K562 (cell line): ENCODE measurements around the gene ORMDL2. TPM values are rescaled to one million over a fixed set of nuclear protein-coding genes. Genes with fewer than 3 reads are reported as not detected.

ENCODE experiments used
- ATAC-seq: fragments of 200-7000 bp; cut with Tn5 transposase; 3 replicates; pipeline ENCODE4 v1.9.1; 2020; ENCODE audit warnings: moderate library complexity
- BruUV-seq: library from RNA; stranded (reverse); fragments of 400-500 nt; replicated peaks from 2 replicates; lab custom pipeline; 2021; lab: Mats Ljungman, UMichigan
- CTCF ChIA-PET: fragments of 300-600 bp; formaldehyde crosslinking; extraction: SDS; loops from one replicate; lab custom pipeline; 2021; ENCODE audit warnings: low intra/inter-chr PET ratio; lab: Yijun Ruan, JAX
- POLR2A ChIA-PET: fragments of 300-600, 350-650 bp; sonication (Branson Sonifier 250); formaldehyde crosslinking; extraction: SDS; loops from one replicate; lab custom pipeline; 2021; ENCODE audit warnings: antibody characterized with exemption, inconsistent platforms; lab: Yijun Ruan, JAX
- DNase-seq, 4 experiments: peaks; one replicate each; pipeline versions ENCODE4 v3.0.0 to v3.0.0-alpha.2; 2011 to 2018; ENCODE audit warnings: low spot score in 3 of 4, mixed read lengths in 3 of 4; ENCODE audit errors: extremely low read depth in 1 of 4
- FAIRE-seq: peaks from 2 replicates; lab custom pipeline; 2011; peaks lifted over from hg19 to GRCh38; lab: Jason Lieb, UNC
- H2AFZ ChIP-seq: 2 replicates; pipeline ENCODE4 v1.6.0; 2011; ENCODE audit warnings: low read depth, low read length, control low read depth, inconsistent platforms
- H3K27ac ChIP-seq: fragments of 200-600 bp; 3 replicates; pipeline ENCODE4 v1.8.0; 2011; ENCODE audit warnings: low read depth, mild to moderate bottlenecking, control low read depth, inconsistent platforms, low read length, moderate library complexity, mixed read lengths; ENCODE audit errors: extremely low read depth
- H3K27me3 ChIP-seq, 2 experiments: fragments of 300-600 bp in 1 of 2; 2 replicates in 1 of 2; 3 replicates in 1 of 2; pipeline versions ENCODE4 v1.6.0 to v1.8.0; 2011; ENCODE audit warnings: inconsistent platforms in 2 of 2, low read length in 2 of 2, mild to moderate bottlenecking in 1 of 2, mixed read lengths in 1 of 2, moderate library complexity in 1 of 2; ENCODE audit not compliant: control insufficient read depth in 2 of 2, insufficient read depth in 2 of 2
- H3K36me3 ChIP-seq: fragments of 300-600 bp; 3 replicates; pipeline ENCODE4 v1.8.0; 2011; ENCODE audit warnings: mild to moderate bottlenecking, low read length, inconsistent platforms; ENCODE audit not compliant: control insufficient read depth, insufficient read depth
- H3K4me1 ChIP-seq, 2 experiments: fragments of 200-600 bp in 1 of 2; replicated peaks in 1 of 2; 2 replicates in 1 of 2; 3 replicates in 1 of 2; pipeline versions ENCODE4 v1.5.1 to v1.8.0; 2011; ENCODE audit warnings: inconsistent platforms in 2 of 2, low read length in 2 of 2, mild to moderate bottlenecking in 1 of 2, mixed read lengths in 1 of 2, moderate library complexity in 1 of 2; ENCODE audit not compliant: control insufficient read depth in 2 of 2, insufficient read depth in 2 of 2
- H3K4me2 ChIP-seq: 2 replicates; pipeline ENCODE4 v1.6.1; 2011; ENCODE audit warnings: low read length, control low read depth, inconsistent platforms, mixed read lengths; ENCODE audit not compliant: insufficient read depth
- H3K4me3 ChIP-seq: fragments of 200-600 bp; sonication (generic), shearing (Covaris generic); 2 replicates; pipeline ENCODE4 v1.5.1; 2016; ENCODE audit warnings: control low read depth, inconsistent platforms
- H3K79me2 ChIP-seq: fragments of 200-600 bp; 3 replicates; pipeline ENCODE4 v1.8.0; 2011; ENCODE audit warnings: low read length, inconsistent platforms; ENCODE audit not compliant: control insufficient read depth, insufficient read depth
- H3K9ac ChIP-seq, 2 experiments: 2 replicates each; pipeline versions ENCODE4 v1.6.0 to v1.6.1; 2011; ENCODE audit warnings: low read depth in 2 of 2, low read length in 2 of 2, control low read depth in 1 of 2, inconsistent platforms in 1 of 2, mild to moderate bottlenecking in 1 of 2, mixed read lengths in 1 of 2; ENCODE audit not compliant: insufficient read depth in 1 of 2
- H3K9me1 ChIP-seq: one replicate; pipeline ENCODE4 v1.6.0; 2011; ENCODE audit warnings: inconsistent platforms, mild to moderate bottlenecking, low read length, moderate library complexity; ENCODE audit not compliant: control insufficient read depth, insufficient read depth
- H3K9me3 ChIP-seq: replicated peaks from 2 replicates; pipeline ENCODE4 v1.5.1; 2011; ENCODE audit warnings: low read depth, low read length, inconsistent platforms; ENCODE audit not compliant: control insufficient read depth, insufficient read depth
- H4K20me1 ChIP-seq: replicated peaks from 2 replicates; pipeline ENCODE4 v1.6.1; 2011; ENCODE audit warnings: low read length, inconsistent platforms, mixed read lengths; ENCODE audit not compliant: control insufficient read depth, insufficient read depth
- ARID2 ChIP-seq: fragments of 450-650 bp; IDR thresholded peaks from 2 replicates; pipeline ENCODE4 v1.6.1; 2017; ENCODE audit warnings: antibody characterized with exemption, mild to moderate bottlenecking
- ETS2 ChIP-seq: IDR thresholded peaks from 2 replicates; pipeline ENCODE4 v1.6.1; 2016; ENCODE audit warnings: borderline replicate concordance, missing genetic modification characterization, mild to moderate bottlenecking, moderate library complexity, missing compliant biosample characterization; ENCODE audit not compliant: poor library complexity, severe bottlenecking
- FUS ChIP-seq: fragments of 200-400 bp; formaldehyde crosslinking; optimal IDR thresholded peaks from 2 replicates; pipeline ENCODE3; 2017; ENCODE audit warnings: low read depth, low read length
- HDAC3 ChIP-seq: fragments of 450-650 bp; IDR thresholded peaks from 2 replicates; pipeline ENCODE4 v1.6.1; 2018; ENCODE audit warnings: borderline replicate concordance, mild to moderate bottlenecking, moderate library complexity; ENCODE audit not compliant: partially characterized antibody
- HDGF ChIP-seq: fragments of 450-650 bp; IDR thresholded peaks from 2 replicates; pipeline ENCODE4 v1.6.1; 2016
- HMG20A ChIP-seq: fragments of 450-650 bp; formaldehyde crosslinking; conservative IDR thresholded peaks from 2 replicates; pipeline ENCODE4 v1.4.0; 2020; ENCODE audit warnings: mild to moderate bottlenecking, mixed read lengths
- MTF1 ChIP-seq: fragments of 250-450 bp; sonication (Bioruptor Pico); IDR thresholded peaks from 2 replicates; pipeline ENCODE4 v1.9.0; 2021; ENCODE audit warnings: moderate library complexity, mild to moderate bottlenecking, inconsistent platforms, borderline replicate concordance
- NCOA4 ChIP-seq: fragments of 450-650 bp; IDR thresholded peaks from 2 replicates; pipeline ENCODE4 v1.6.1; 2018; ENCODE audit warnings: mild to moderate bottlenecking; ENCODE audit not compliant: partially characterized antibody
- PCBP1 ChIP-seq: fragments of 200-400 bp; formaldehyde crosslinking; IDR thresholded peaks from 2 replicates; pipeline ENCODE4 v1.6.1; 2018; ENCODE audit warnings: mild to moderate bottlenecking, low read depth, low read length; ENCODE audit not compliant: poor library complexity, severe bottlenecking
- PHF20 ChIP-seq: fragments of 450-650 bp; IDR thresholded peaks from 2 replicates; pipeline ENCODE4 v1.6.1; 2018; ENCODE audit not compliant: partially characterized antibody
- RCOR1 ChIP-seq, 2 experiments: IDR thresholded peaks; 2 replicates each; pipeline ENCODE4 v1.6.1; 2012; ENCODE audit warnings: low read depth in 2 of 2, low read length in 2 of 2, borderline replicate concordance in 1 of 2, improper control_type of control experiment in 1 of 2
- RHOXF2B ChIP-seq: fragments of 250-450 bp; sonication (Bioruptor Pico); conservative IDR thresholded peaks from 2 replicates; pipeline ENCODE4 v1.5.1; 2021
- TAF1 ChIP-seq: IDR thresholded peaks from 2 replicates; pipeline ENCODE4 v1.6.1; 2011; ENCODE audit warnings: mild to moderate bottlenecking, low read length, moderate library complexity; ENCODE audit not compliant: insufficient read depth, control insufficient read depth, severe bottlenecking; ENCODE audit errors: extremely low read depth
- YY1 ChIP-seq, 3 experiments: IDR thresholded peaks; 2 replicates each; pipeline ENCODE4 v1.6.1; 2011; ENCODE audit warnings: low read length in 2 of 3, mild to moderate bottlenecking in 2 of 3, moderate library complexity in 2 of 3, borderline replicate concordance in 1 of 3, control low read depth in 1 of 3, low read depth in 1 of 3; ENCODE audit not compliant: insufficient read depth in 3 of 3, insufficient replicate concordance in 2 of 3, control insufficient read depth in 1 of 3, insufficient read length in 1 of 3; ENCODE audit errors: extremely low read depth in 1 of 3
- ZNF133 ChIP-seq: fragments of 250-450 bp; sonication (Bioruptor Pico); IDR thresholded peaks from 2 replicates; pipeline ENCODE4 v1.4.0; 2020; ENCODE audit warnings: mild to moderate bottlenecking
- ZNF717 ChIP-seq: fragments of 250-450 bp; sonication (Bioruptor Pico); IDR thresholded peaks from 2 replicates; pipeline ENCODE4 v1.5.0; 2021
- WGBS: fragments of 100-300 bp; shearing (Covaris generic); methylation state at CpG from one replicate; pipeline ENCODE4 v1.1.6; 2016; ENCODE audit warnings: low coverage, mixed read lengths; ENCODE audit not compliant: insufficient coverage; ENCODE audit errors: missing lambda C conversion rate; 5-methylcytosine and 5-hydroxymethylcytosine counted together
- in situ Hi-C: fragments of 300-500 bp; cut with MboI; formaldehyde crosslinking; loops from 4 replicates; pipeline ENCODE4 v1.15.0; 2018; ENCODE audit warnings: inconsistent platforms, mixed read lengths
- intact Hi-C: fragments of 100-400 bp; cut with micrococcal nuclease; formaldehyde crosslinking; loops from 2 replicates; pipeline ENCODE4 v1.14.2; 2022
- polyA plus RNA-seq, 8 experiments: library from polyadenylated mRNA; depleted of rRNA in 4 of 8; stranded (reverse) in 5 of 8; unstranded in 3 of 8; fragments of >200 nt; fragmentation: Nextera tagmentation in 2 of 8; fragmentation: Illumina TruSeq in 1 of 8; extraction: Ambion mirVana in 2 of 8; extraction: Trizol in 1 of 8; gene quantifications; 2 replicates each; pipeline versions ENCODE4 v1.2.1 to v1.2.3, GENCODE V29; 2011 to 2014; ENCODE audit warnings: inconsistent platforms in 1 of 8, missing spikeins in 1 of 8
- total RNA-seq, 7 experiments: library from RNA; depleted of rRNA in 6 of 7; stranded (reverse); fragments of >200 nt in 6 of 7; fragmentation: Illumina TruSeq in 2 of 7; extraction: Trizol in 2 of 7; gene quantifications; 2 replicates each; pipeline versions ENCODE4 v1.2.1 to v1.2.3, GENCODE V29; 2011 to 2021; ENCODE audit warnings: low replicate concordance in 1 of 7
- TF ChIP-seq, protein P1 (sequence below): fragments of 450-650 bp; IDR thresholded peaks from 2 replicates; pipeline ENCODE4 v1.6.1; 2018; ENCODE audit not compliant: partially characterized antibody
- TF ChIP-seq, protein P2 (sequence below): fragments of 250-450 bp; sonication (Bioruptor Pico); IDR thresholded peaks from 2 replicates; pipeline ENCODE4 v1.4.0; 2020; ENCODE audit warnings: mild to moderate bottlenecking

Gene ORMDL2
- total and polyA plus RNA-seq, 9 of the 15 experiments (the other 6 are each of a cell fraction or from before 2014, with no cell fraction given), result 9.9 to 113 (median 34.4) TPM

DNA sequence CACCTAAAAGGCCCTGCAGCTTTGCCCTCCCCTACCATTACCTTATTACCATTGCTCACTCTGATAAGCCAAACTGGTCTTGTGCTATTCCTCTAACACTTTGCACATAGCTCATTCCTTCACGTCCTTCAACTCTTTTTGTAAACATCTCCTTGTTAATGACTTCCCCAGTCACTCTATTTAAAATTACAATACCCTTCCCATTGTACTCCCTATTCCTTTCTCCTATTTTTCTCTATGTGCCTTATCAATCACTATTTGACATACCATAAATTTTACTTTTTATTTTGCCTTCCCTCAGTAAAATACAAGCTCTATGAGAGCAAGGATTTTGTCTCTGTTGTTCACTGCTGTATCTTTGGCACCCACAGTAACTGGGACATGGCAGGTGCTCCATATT, 5.8 kb upstream of the ORMDL2 start:
- Histone ChIP-seq H3K27me3 (no peaks in the 10 kb centered on the region), H3K4me3 (no peak overlapping the region), H3K9me3 (no peaks in the 10 kb centered on the region), H3K9ac (no peak overlapping the region), H3K36me3 (peaks cover 79% of the 10 kb centered on the region), H3K9me1 (no peaks in the 10 kb centered on the region), H2AFZ (no peak overlapping the region), H3K4me1 (peaks cover 3 to 10% of the 10 kb centered on the region in 2 experiments; a peak in 4 of 5 replicates), H3K4me2 (no peak overlapping the region; the same call in 1 of the 2 replicates), H4K20me1 (peaks cover 25% of the 10 kb centered on the region), H3K79me2 (peaks cover 99% of the 10 kb centered on the region), H3K27ac (no peak overlapping the region)
- 29% methylated on average over 1 of the region's 1 CpG for WGBS
- in situ Hi-C loops, result loop anchor here (10.0 kb wide), 1 partner anchor 213 kb away; the partner anchor contains the start of gene IKZF4
- ChIA-PET CTCF (no interaction called here), POLR2A (interaction anchor here (0.9 to 2.2 kb wide), 11 partner anchors 8 to 123 kb away, joined by 3 to 10 read pairs (median 4); partner anchors contain the start of gene DNAJC14)
- no TSS peak for BruUV-seq
- FAIRE-seq (no peak), DNase-seq (no peak), ATAC-seq (peak; percentile 14; the same call in 1 of the 3 replicates)
- intact Hi-C loops, result no loop called here
- TF ChIP-seq HDGF (no peak), ZNF133 (CRISPR knock-in tag) (no peak), TAF1 (no peak), RHOXF2B (CRISPR knock-in tag) (no peak), ARID2 (no peak), PCBP1 (no peak), ETS2 (tag) (no peak), RCOR1 (IDR thresholded peaks at IDR 0.05; ENCODE audit: borderline replicate concordance in 1 of 2, low read depth in 2 of 2, low read length in 2 of 2) (no peak), HDAC3 (no peak), ZNF717 (CRISPR knock-in tag) (no peak), FUS (no peak), YY1 (IDR thresholded peaks at IDR 0.05; ENCODE audit: borderline replicate concordance in 1 of 3, control insufficient read depth in 1 of 3, extremely low read depth in 1 of 3, insufficient read depth in 3 of 3, insufficient read length in 1 of 3, insufficient replicate concordance in 2 of 3, low read depth in 1 of 3, low read length in 2 of 3) (no peak), NCOA4 (no peak), HMG20A (CRISPR knock-in tag) (no peak), PHF20 (no peak), MTF1 (CRISPR knock-in tag) (no peak)
- TF ChIP-seq, protein P1, sequence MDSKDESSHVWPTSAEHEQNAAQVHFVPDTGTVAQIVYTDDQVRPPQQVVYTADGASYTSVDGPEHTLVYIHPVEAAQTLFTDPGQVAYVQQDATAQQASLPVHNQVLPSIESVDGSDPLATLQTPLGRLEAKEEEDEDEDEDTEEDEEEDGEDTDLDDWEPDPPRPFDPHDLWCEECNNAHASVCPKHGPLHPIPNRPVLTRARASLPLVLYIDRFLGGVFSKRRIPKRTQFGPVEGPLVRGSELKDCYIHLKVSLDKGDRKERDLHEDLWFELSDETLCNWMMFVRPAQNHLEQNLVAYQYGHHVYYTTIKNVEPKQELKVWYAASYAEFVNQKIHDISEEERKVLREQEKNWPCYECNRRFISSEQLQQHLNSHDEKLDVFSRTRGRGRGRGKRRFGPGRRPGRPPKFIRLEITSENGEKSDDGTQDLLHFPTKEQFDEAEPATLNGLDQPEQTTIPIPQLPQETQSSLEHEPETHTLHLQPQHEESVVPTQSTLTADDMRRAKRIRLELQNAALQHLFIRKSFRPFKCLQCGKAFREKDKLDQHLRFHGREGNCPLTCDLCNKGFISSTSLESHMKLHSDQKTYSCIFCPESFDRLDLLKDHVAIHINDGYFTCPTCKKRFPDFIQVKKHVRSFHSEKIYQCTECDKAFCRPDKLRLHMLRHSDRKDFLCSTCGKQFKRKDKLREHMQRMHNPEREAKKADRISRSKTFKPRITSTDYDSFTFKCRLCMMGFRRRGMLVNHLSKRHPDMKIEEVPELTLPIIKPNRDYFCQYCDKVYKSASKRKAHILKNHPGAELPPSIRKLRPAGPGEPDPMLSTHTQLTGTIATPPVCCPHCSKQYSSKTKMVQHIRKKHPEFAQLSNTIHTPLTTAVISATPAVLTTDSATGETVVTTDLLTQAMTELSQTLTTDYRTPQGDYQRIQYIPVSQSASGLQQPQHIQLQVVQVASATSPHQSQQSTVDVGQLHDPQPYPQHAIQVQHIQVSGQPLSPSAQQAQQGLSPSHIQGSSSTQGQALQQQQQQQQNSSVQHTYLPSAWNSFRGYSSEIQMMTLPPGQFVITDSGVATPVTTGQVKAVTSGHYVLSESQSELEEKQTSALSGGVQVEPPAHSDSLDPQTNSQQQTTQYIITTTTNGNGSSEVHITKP, result no peak
- TF ChIP-seq, protein P2, sequence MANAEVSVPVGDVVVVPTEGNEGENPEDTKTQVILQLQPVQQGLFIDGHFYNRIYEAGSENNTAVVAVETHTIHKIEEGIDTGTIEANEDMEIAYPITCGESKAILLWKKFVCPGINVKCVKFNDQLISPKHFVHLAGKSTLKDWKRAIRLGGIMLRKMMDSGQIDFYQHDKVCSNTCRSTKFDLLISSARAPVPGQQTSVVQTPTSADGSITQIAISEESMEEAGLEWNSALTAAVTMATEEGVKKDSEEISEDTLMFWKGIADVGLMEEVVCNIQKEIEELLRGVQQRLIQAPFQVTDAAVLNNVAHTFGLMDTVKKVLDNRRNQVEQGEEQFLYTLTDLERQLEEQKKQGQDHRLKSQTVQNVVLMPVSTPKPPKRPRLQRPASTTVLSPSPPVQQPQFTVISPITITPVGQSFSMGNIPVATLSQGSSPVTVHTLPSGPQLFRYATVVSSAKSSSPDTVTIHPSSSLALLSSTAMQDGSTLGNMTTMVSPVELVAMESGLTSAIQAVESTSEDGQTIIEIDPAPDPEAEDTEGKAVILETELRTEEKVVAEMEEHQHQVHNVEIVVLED (CRISPR knock-in tag), result no peak
